B cell (primary cell): ENCODE results near the gene ECM2. TPM values are rescaled to one million over a fixed set of nuclear protein-coding genes. Genes with fewer than 3 reads are reported as not detected.

Experiments used
- ATAC-seq: fragments of 200-7000 bp; cut with Tn5 transposase; one replicate; pipeline ENCODE4 v1.10.0; 2021; ENCODE audit warnings: low read depth, mild to moderate bottlenecking, moderate number of reproducible peaks, moderate library complexity
- CTCF ChIA-PET: fragments of 350-600 bp; sonication (Branson Sonifier 250); formaldehyde crosslinking; loops from one replicate; lab custom pipeline; 2021; ENCODE audit warnings: antibody characterized with exemption, inconsistent platforms; lab: Charles Lee
- POLR2A ChIA-PET: fragments of 350-600 bp; sonication (Branson Sonifier 250); formaldehyde crosslinking; loops from one replicate; lab custom pipeline; 2021; ENCODE audit warnings: antibody characterized with exemption; lab: Charles Lee
- DNase-seq: peaks from one replicate; pipeline ENCODE4 v3.0.0; 2013
- H2AFZ ChIP-seq: 2 replicates; pipeline ENCODE4 v1.6.1; 2012; ENCODE audit warnings: mild to moderate bottlenecking, low read depth, low read length; ENCODE audit not compliant: insufficient read depth, poor library complexity, severe bottlenecking
- H3K27ac ChIP-seq, 2 donors: 1 replicate in 1 of 2; 2 replicates in 1 of 2; pipeline ENCODE4 v1.5.1; 2012 to 2013; ENCODE audit warnings: low read length in 2 of 2, mild to moderate bottlenecking in 2 of 2, moderate library complexity in 1 of 2
- H3K27me3 ChIP-seq, 4 experiments: fragments of 200-600 bp in 1 of 4; sonication (generic) in 1 of 4; replicated peaks in 1 of 4; 1 replicate in 2 of 4; 2 replicates in 2 of 4; pipeline versions ENCODE4 v1.6.1 to v1.7.0; 2013 to 2016; ENCODE audit warnings: low read length in 3 of 4, mild to moderate bottlenecking in 2 of 4, mixed read lengths in 1 of 4, moderate library complexity in 1 of 4; ENCODE audit not compliant: insufficient read depth in 4 of 4, control insufficient read depth in 3 of 4; ENCODE audit errors: control extremely low read depth in 1 of 4
- H3K36me3 ChIP-seq, 2 experiments: replicated peaks in 1 of 2; 1 replicate in 1 of 2; 2 replicates in 1 of 2; pipeline versions ENCODE4 v1.6.1 to v1.7.1; 2013; ENCODE audit warnings: low read length in 1 of 2; ENCODE audit not compliant: insufficient read depth in 2 of 2, control insufficient read depth in 1 of 2; ENCODE audit errors: control extremely low read depth in 1 of 2, extremely low read depth in 1 of 2
- H3K4me1 ChIP-seq, 2 donors: fragments of 200-600 bp in 1 of 2; sonication (generic) in 1 of 2; 1 replicate in 1 of 2; 2 replicates in 1 of 2; pipeline versions ENCODE4 v1.5.1 to v1.6.1; 2013 to 2017; ENCODE audit warnings: low read length in 2 of 2; ENCODE audit not compliant: control insufficient read depth in 2 of 2, insufficient read depth in 2 of 2
- H3K4me2 ChIP-seq: replicated peaks from 2 replicates; pipeline ENCODE3; 2012; ENCODE audit warnings: mild to moderate bottlenecking, low read depth, low read length; ENCODE audit not compliant: poor library complexity, severe bottlenecking
- H3K4me3 ChIP-seq, 5 experiments: fragments of 200-600 bp in 1 of 5; sonication (generic) in 1 of 5; 1 replicate in 3 of 5; 2 replicates in 2 of 5; pipeline versions ENCODE4 v1.5.1 to v1.7.0; 2011 to 2016; ENCODE audit warnings: low read length in 4 of 5, mild to moderate bottlenecking in 4 of 5, low read depth in 2 of 5, control low read depth in 1 of 5, moderate library complexity in 1 of 5; ENCODE audit not compliant: insufficient read depth in 1 of 5; ENCODE audit errors: control extremely low read depth in 1 of 5, extremely low read depth in 1 of 5
- H3K79me2 ChIP-seq: fragments of 200-600 bp; sonication (generic); one replicate; pipeline ENCODE4 v1.6.0; 2016; ENCODE audit warnings: low read length; ENCODE audit not compliant: control insufficient read depth, insufficient read depth
- H3K9ac ChIP-seq: fragments of 200-600 bp; sonication (generic); 2 replicates; pipeline ENCODE4 v1.6.1; 2017; ENCODE audit warnings: mild to moderate bottlenecking, low read length, moderate library complexity
- H3K9me3 ChIP-seq, 3 donors: one replicate each; pipeline versions ENCODE4 v1.6.1 to v1.7.1; 2013; ENCODE audit warnings: low read length in 2 of 3; ENCODE audit not compliant: control insufficient read depth in 2 of 3, insufficient read depth in 1 of 3; ENCODE audit errors: control extremely low read depth in 1 of 3
- H4K20me1 ChIP-seq: 2 replicates; pipeline ENCODE4 v1.6.0; 2012; ENCODE audit warnings: mild to moderate bottlenecking, low read length; ENCODE audit not compliant: insufficient read depth, control insufficient read depth, poor library complexity, severe bottlenecking
- H3K27ac Mint-ChIP-seq: one replicate; pipeline ENCODE4 v1.8.0; 2021; ENCODE audit warnings: mixed read lengths
- H3K27me3 Mint-ChIP-seq: one replicate; pipeline ENCODE4 v1.8.0; 2021; ENCODE audit warnings: mixed read lengths
- H3K4me1 Mint-ChIP-seq: one replicate; pipeline ENCODE4 v1.8.0; 2021; ENCODE audit warnings: mixed read lengths
- H3K4me3 Mint-ChIP-seq: one replicate; pipeline ENCODE4 v1.8.0; 2021; ENCODE audit warnings: mixed read lengths
- H3K9me3 Mint-ChIP-seq: one replicate; pipeline ENCODE4 v1.8.0; 2022; ENCODE audit warnings: mixed read lengths; ENCODE audit not compliant: insufficient read depth
- CTCF ChIP-seq: fragments of 200-600 bp; IDR thresholded peaks from one replicate; pipeline ENCODE4 v1.8.0; 2022; ENCODE audit warnings: antibody characterized with exemption, mild to moderate bottlenecking
- EZH2 ChIP-seq: IDR thresholded peaks from 2 replicates; pipeline ENCODE4 v1.6.1; 2012; ENCODE audit warnings: borderline replicate concordance, low read depth, mild to moderate bottlenecking, moderate library complexity, low read length; ENCODE audit not compliant: insufficient read depth, poor library complexity, severe bottlenecking
- WGBS: methylation state at CpG from one replicate; pipeline ENCODE4 v1.1.5; 2013; ENCODE audit warnings: missing lambda C conversion rate; ENCODE audit not compliant: insufficient coverage; 5-methylcytosine and 5-hydroxymethylcytosine counted together
- intact Hi-C: fragments of 100-400 bp; cut with micrococcal nuclease; formaldehyde crosslinking; loops from one replicate; pipeline ENCODE4 v1.10.0; 2022
- polyA plus RNA-seq: library from polyadenylated mRNA; depleted of rRNA; stranded (reverse); fragments of >200 nt; gene quantifications from 2 replicates; pipeline ENCODE4 v1.2.3, GENCODE V29; 2012
- total RNA-seq, 2 donors: library from RNA; stranded (reverse); fragments of 120-200 nt in 1 of 2; gene quantifications; 1 replicate in 1 of 2; 2 replicates in 1 of 2; pipeline versions ENCODE4 v1.2.3 to v1.2.4, GENCODE V29; 2013 to 2022

The ECM2 gene
- total and polyA plus RNA-seq, 2 donors (not counting 1 experiment from before 2014, with no cell fraction given) = not detected

GRCh38 chr9:92506184-92506857 is 29.5 kb downstream of the ECM2 start:
- peaks cover 6% of the 10 kb centered on the region for H3K4me1 Mint-ChIP-seq
- H3K9me3 Mint-ChIP-seq = no peaks in the 10 kb centered on the region
- H3K27me3 Mint-ChIP-seq = no peaks in the 10 kb centered on the region
- Histone ChIP-seq H2AFZ (no peak overlapping the region), H3K36me3 (no peaks in the 10 kb centered on the region), H3K27me3 (no peaks in the 10 kb centered on the region), H3K4me2 (no peak overlapping the region), H3K79me2 (no peaks in the 10 kb centered on the region), H3K9me3 (no peaks in the 10 kb centered on the region), H4K20me1 (no peaks in the 10 kb centered on the region), H3K4me3 (no peak overlapping the region), H3K9ac (no peak overlapping the region), H3K4me1 (no peaks in the 10 kb centered on the region), H3K27ac (no peak overlapping the region)
- TF ChIP-seq CTCF = no peak
- TF ChIP-seq EZH2 = no peak
- CTCF ChIA-PET = no interaction called here
- ATAC-seq (no peak), DNase-seq (no peak)
- H3K4me3 Mint-ChIP-seq = no peak overlapping the region
- POLR2A ChIA-PET = no interaction called here
- no peak overlapping the region for H3K27ac Mint-ChIP-seq
- WGBS = no CpG with 5 or more reads among the region's 3 CpGs
- intact Hi-C loops = no loop called here

GRCh38 chr9:92504881-92505280 is 30.9 kb downstream of the ECM2 start:
- Histone ChIP-seq H3K4me3 (no peak overlapping the region), H3K4me1 (no peaks in the 10 kb centered on the region), H3K27ac (no peak overlapping the region), H3K4me2 (no peak overlapping the region), H4K20me1 (no peaks in the 10 kb centered on the region), H3K9ac (no peak overlapping the region), H2AFZ (no peak overlapping the region), H3K36me3 (no peaks in the 10 kb centered on the region), H3K27me3 (no peaks in the 10 kb centered on the region), H3K9me3 (no peaks in the 10 kb centered on the region), H3K79me2 (no peaks in the 10 kb centered on the region)
- Mint-ChIP-seq H3K9me3 (no peaks in the 10 kb centered on the region), H3K27me3 (no peaks in the 10 kb centered on the region), H3K27ac (no peak overlapping the region), H3K4me3 (no peak overlapping the region), H3K4me1 (no peaks in the 10 kb centered on the region)
- ChIA-PET CTCF (no interaction called here), POLR2A (no interaction called here)
- WGBS = no CpG with 5 or more reads among the region's 2 CpGs
- intact Hi-C loops = no loop called here
- DNase-seq (no peak), ATAC-seq (no peak)
- TF ChIP-seq CTCF (no peak), EZH2 (no peak)
